ENCODE data around the gene ZKSCAN3.

Gene ZKSCAN3

GRCh38 chr6:28340310-28341095 lies 9.2 kb upstream of the ZKSCAN3 start:
- ChIA-PET CTCF (interaction anchor here (0.9 kb wide), 1 partner anchor 16 kb away, joined by 3 read pairs; no protein-coding TSS in a partner anchor), POLR2A (no interaction called here)
- TF ChIP-seq CTCF (IDR thresholded peaks at IDR 0.05; ENCODE audit: control extremely low read depth, extremely low read depth, low read depth, missing control alignments), result no peak
- no peak for DNase-seq (ENCODE audit: extremely low spot score)

- ChIA-PET POLR2A (no interaction called here), CTCF (interaction anchor here (2.1 kb wide), 1 partner anchor 12 kb away, joined by 8 read pairs; no protein-coding TSS in a partner anchor)
- no peak for DNase-seq (ENCODE audit: extremely low spot score)
- TF ChIP-seq CTCF (IDR thresholded peaks at IDR 0.05; ENCODE audit: control extremely low read depth, extremely low read depth, low read depth, missing control alignments), result no peak
Observed at GRCh38 chr6:28343898-28344677, 5.7 kb upstream of the ZKSCAN3 start.

- no peak for DNase-seq (ENCODE audit: extremely low spot score)
- ChIA-PET POLR2A (no interaction called here), CTCF (interaction anchor here (2.1 kb wide), 1 partner anchor 11 kb away, joined by 8 read pairs; no protein-coding TSS in a partner anchor)
- no peak for TF ChIP-seq CTCF (IDR thresholded peaks at IDR 0.05; ENCODE audit: control extremely low read depth, extremely low read depth, low read depth, missing control alignments)
Observed at GRCh38 chr6:28345201-28345600, 4.5 kb upstream of the ZKSCAN3 start.

- DNase-seq (ENCODE audit: extremely low spot score), result no peak
- CTCF ChIA-PET, result interaction anchor here (1.0 to 1.5 kb wide), 3 partner anchors 9 to 59 kb away, joined by 3 to 11 read pairs (median 4); no protein-coding TSS in a partner anchor
- TF ChIP-seq CTCF (IDR thresholded peaks at IDR 0.05; ENCODE audit: control extremely low read depth, extremely low read depth, low read depth, missing control alignments), result no peak
- POLR2A ChIA-PET, result no interaction called here
Observed at GRCh38 chr6:28347119-28347518, 2.6 kb upstream of the ZKSCAN3 start.

- no peak for DNase-seq (ENCODE audit: extremely low spot score)
- CTCF ChIA-PET, result interaction anchor here (0.9 to 1.1 kb wide), 3 partner anchors 9 to 661 kb away, joined by 3 read pairs; no protein-coding TSS in a partner anchor
- POLR2A ChIA-PET, result interaction anchor here (0.5 kb wide), 1 partner anchor 304 kb away, joined by 3 read pairs; no protein-coding TSS in a partner anchor
- TF ChIP-seq CTCF (IDR thresholded peaks at IDR 0.05; ENCODE audit: control extremely low read depth, extremely low read depth, low read depth, missing control alignments), result no peak
Observed at GRCh38 chr6:28349344-28349891, 329 bp upstream of the ZKSCAN3 start.

GRCh38 chr6:28351087-28351486 lies 1.3 kb downstream of the ZKSCAN3 start:
- no peak for DNase-seq (ENCODE audit: extremely low spot score)
- CTCF ChIA-PET, result interaction anchor here (1.5 kb wide), 1 partner anchor 10 kb away, joined by 6 read pairs; no protein-coding TSS in a partner anchor
- no peak for TF ChIP-seq CTCF (IDR thresholded peaks at IDR 0.05; ENCODE audit: control extremely low read depth, extremely low read depth, low read depth, missing control alignments)
- POLR2A ChIA-PET, result no interaction called here

Data from GM10248 (cell line).